H9 (cell line): Measurements from ENCODE around the gene CHADL. TPM values are rescaled to one million over a fixed set of nuclear protein-coding genes. Genes with fewer than 3 reads are reported as not detected.

Experiments used
- DNase-seq: peaks from one replicate; pipeline ENCODE4 v3.0.0-alpha.2; 2017
- H2AFZ ChIP-seq: one replicate; pipeline ENCODE4 v1.6.1; 2013; ENCODE audit warnings: mild to moderate bottlenecking, low read length, control low read depth, moderate library complexity
- H2AK5ac ChIP-seq: 2 replicates; pipeline ENCODE4 v1.6.1; 2013; ENCODE audit warnings: low read length, control low read depth, mixed read lengths; ENCODE audit not compliant: insufficient read length
- H2BK120ac ChIP-seq: one replicate; pipeline ENCODE4 v1.6.1; 2013; ENCODE audit warnings: low read depth, mild to moderate bottlenecking, low read length, control low read depth, inconsistent platforms; ENCODE audit not compliant: poor library complexity, severe bottlenecking
- H2BK12ac ChIP-seq: 2 replicates; pipeline ENCODE4 v1.6.1; 2013; ENCODE audit warnings: low read length, control low read depth, mixed read lengths, low read depth; ENCODE audit not compliant: insufficient read length
- H2BK15ac ChIP-seq: 2 replicates; pipeline ENCODE4 v1.6.1; 2013; ENCODE audit warnings: low read depth, low read length, control low read depth
- H2BK20ac ChIP-seq: one replicate; pipeline ENCODE4 v1.6.1; 2013; ENCODE audit warnings: low read depth, mild to moderate bottlenecking, low read length, control low read depth, inconsistent platforms; ENCODE audit not compliant: poor library complexity, severe bottlenecking
- H2BK5ac ChIP-seq: 2 replicates; pipeline ENCODE4 v1.6.1; 2013; ENCODE audit warnings: low read length, control low read depth, mixed read lengths; ENCODE audit not compliant: insufficient read length
- H3K14ac ChIP-seq: 2 replicates; pipeline ENCODE4 v1.6.1; 2013; ENCODE audit warnings: low read length, control low read depth; ENCODE audit not compliant: insufficient read depth
- H3K18ac ChIP-seq: 2 replicates; pipeline ENCODE4 v1.6.1; 2013; ENCODE audit warnings: low read depth, mild to moderate bottlenecking, mixed read lengths, low read length, control low read depth; ENCODE audit not compliant: insufficient read length
- H3K23ac ChIP-seq: 2 replicates; pipeline ENCODE4 v1.6.1; 2013; ENCODE audit warnings: low read length, control low read depth, mixed read lengths, low read depth; ENCODE audit not compliant: insufficient read length
- H3K23me2 ChIP-seq: 2 replicates; pipeline ENCODE4 v1.6.1; 2013; ENCODE audit warnings: low read depth, mild to moderate bottlenecking, mixed read lengths, low read length, control low read depth; ENCODE audit not compliant: insufficient read length, poor library complexity, severe bottlenecking
- H3K27ac ChIP-seq: 2 replicates; pipeline ENCODE4 v1.5.1; 2013; ENCODE audit warnings: low read length, control low read depth, mixed read lengths, low read depth; ENCODE audit not compliant: insufficient read length
- H3K27me3 ChIP-seq: 2 replicates; pipeline ENCODE4 v1.6.1; 2013; ENCODE audit warnings: low read length, control low read depth, inconsistent platforms; ENCODE audit not compliant: insufficient read depth
- H3K4ac ChIP-seq: 2 replicates; pipeline ENCODE4 v1.6.1; 2013; ENCODE audit warnings: low read depth, mild to moderate bottlenecking, control low read depth, inconsistent platforms, low read length, moderate library complexity
- H3K4me1 ChIP-seq: 2 replicates; pipeline ENCODE4 v1.6.1; 2013; ENCODE audit warnings: low read length, control low read depth, inconsistent platforms; ENCODE audit not compliant: insufficient read depth
- H3K4me2 ChIP-seq: 2 replicates; pipeline ENCODE4 v1.6.1; 2013; ENCODE audit warnings: low read length, control low read depth, mixed read lengths; ENCODE audit not compliant: insufficient read length, insufficient read depth
- H3K56ac ChIP-seq: 2 replicates; pipeline ENCODE4 v1.6.1; 2013; ENCODE audit warnings: low read depth, mild to moderate bottlenecking, mixed read lengths, low read length, control low read depth; ENCODE audit not compliant: insufficient read length
- H3K79me1 ChIP-seq: 2 replicates; pipeline ENCODE4 v1.6.1; 2013; ENCODE audit warnings: low read depth, mild to moderate bottlenecking, moderate library complexity, low read length, control low read depth, inconsistent platforms; ENCODE audit not compliant: insufficient read depth, poor library complexity, severe bottlenecking
- H3K79me2 ChIP-seq: 2 replicates; pipeline ENCODE4 v1.6.1; 2013; ENCODE audit warnings: low read length, control low read depth, inconsistent platforms; ENCODE audit not compliant: insufficient read depth
- H3K9ac ChIP-seq: 2 replicates; pipeline ENCODE4 v1.6.1; 2013; ENCODE audit warnings: low read length, control low read depth, mixed read lengths; ENCODE audit not compliant: insufficient read length; ENCODE audit errors: extremely low read depth
- H3K9me3 ChIP-seq: one replicate; pipeline ENCODE4 v1.6.1; 2013; ENCODE audit warnings: low read depth, low read length, inconsistent platforms; ENCODE audit not compliant: control insufficient read depth
- H3T11ph ChIP-seq: one replicate; pipeline ENCODE4 v1.6.1; 2013; ENCODE audit warnings: mild to moderate bottlenecking, low read length, control low read depth, inconsistent platforms
- H4K20me1 ChIP-seq: one replicate; pipeline ENCODE4 v1.6.1; 2013; ENCODE audit not compliant: control insufficient read depth, insufficient read length, insufficient read depth
- H4K5ac ChIP-seq: 2 replicates; pipeline ENCODE4 v1.6.1; 2013; ENCODE audit warnings: low read depth, mild to moderate bottlenecking, mixed read lengths, low read length, control low read depth; ENCODE audit not compliant: insufficient read length
- H4K8ac ChIP-seq: replicated peaks from 2 replicates; pipeline ENCODE4 v1.6.1; 2013; ENCODE audit warnings: low read length, control low read depth, mixed read lengths, low read depth; ENCODE audit not compliant: insufficient read length
- H4K91ac ChIP-seq: 2 replicates; pipeline ENCODE4 v1.6.1; 2013; ENCODE audit warnings: low read depth, mild to moderate bottlenecking, moderate library complexity, mixed read lengths, low read length, control low read depth; ENCODE audit not compliant: insufficient read length
- H3K27ac Mint-ChIP-seq, 3 experiments: 2 replicates in 2 of 3; 3 replicates in 1 of 3; pipeline ENCODE4 v1.8.0; 2020 to 2021; ENCODE audit warnings: mixed read lengths in 3 of 3, mild to moderate bottlenecking in 1 of 3, moderate library complexity in 1 of 3
- H3K27me3 Mint-ChIP-seq: 2 replicates; pipeline ENCODE4 v1.8.0; 2021; ENCODE audit warnings: low read depth, mild to moderate bottlenecking, moderate library complexity, mixed read lengths
- H3K36me3 Mint-ChIP-seq, 3 experiments: 2 replicates in 2 of 3; 3 replicates in 1 of 3; pipeline ENCODE4 v1.8.0; 2020 to 2021; ENCODE audit warnings: low read depth in 3 of 3, mixed read lengths in 3 of 3; ENCODE audit not compliant: insufficient read depth in 1 of 3
- H3K4me1 Mint-ChIP-seq, 2 experiments: 2 replicates each; pipeline ENCODE4 v1.8.0; 2020; ENCODE audit warnings: mixed read lengths in 2 of 2
- H3K4me3 Mint-ChIP-seq, 2 experiments: 2 replicates in 1 of 2; 3 replicates in 1 of 2; pipeline ENCODE4 v1.8.0; 2020 to 2021; ENCODE audit warnings: mild to moderate bottlenecking in 2 of 2, mixed read lengths in 2 of 2, moderate library complexity in 1 of 2
- H3K9me3 Mint-ChIP-seq, 2 experiments: 2 replicates in 1 of 2; 3 replicates in 1 of 2; pipeline ENCODE4 v1.8.0; 2020; ENCODE audit warnings: mild to moderate bottlenecking in 2 of 2, mixed read lengths in 2 of 2, moderate library complexity in 1 of 2
- WGBS: extraction: QIAGEN DNeasy Blood & Tissue Kit; methylation state at CpG from one replicate; pipeline ENCODE4 v1.1.7; 2013; ENCODE audit warnings: missing lambda C conversion rate, low lambda C conversion rate, mixed read lengths; ENCODE audit not compliant: insufficient read length; ENCODE audit errors: extremely low coverage; 5-methylcytosine and 5-hydroxymethylcytosine counted together
- total RNA-seq: library from RNA; stranded (reverse); gene quantifications from 2 replicates; pipeline ENCODE4 v1.2.1, GENCODE V29; 2021
- TF ChIP-seq, protein P1 (sequence below): fragments of 200-600 bp; sonication (generic); conservative IDR thresholded peaks from 3 replicates; pipeline ENCODE4 v1.8.0; 2021; ENCODE audit warnings: antibody characterized with exemption, mild to moderate bottlenecking

Gene CHADL
- total RNA-seq, 1 experiment from 2014 or later: 1.6 TPM

DNA sequence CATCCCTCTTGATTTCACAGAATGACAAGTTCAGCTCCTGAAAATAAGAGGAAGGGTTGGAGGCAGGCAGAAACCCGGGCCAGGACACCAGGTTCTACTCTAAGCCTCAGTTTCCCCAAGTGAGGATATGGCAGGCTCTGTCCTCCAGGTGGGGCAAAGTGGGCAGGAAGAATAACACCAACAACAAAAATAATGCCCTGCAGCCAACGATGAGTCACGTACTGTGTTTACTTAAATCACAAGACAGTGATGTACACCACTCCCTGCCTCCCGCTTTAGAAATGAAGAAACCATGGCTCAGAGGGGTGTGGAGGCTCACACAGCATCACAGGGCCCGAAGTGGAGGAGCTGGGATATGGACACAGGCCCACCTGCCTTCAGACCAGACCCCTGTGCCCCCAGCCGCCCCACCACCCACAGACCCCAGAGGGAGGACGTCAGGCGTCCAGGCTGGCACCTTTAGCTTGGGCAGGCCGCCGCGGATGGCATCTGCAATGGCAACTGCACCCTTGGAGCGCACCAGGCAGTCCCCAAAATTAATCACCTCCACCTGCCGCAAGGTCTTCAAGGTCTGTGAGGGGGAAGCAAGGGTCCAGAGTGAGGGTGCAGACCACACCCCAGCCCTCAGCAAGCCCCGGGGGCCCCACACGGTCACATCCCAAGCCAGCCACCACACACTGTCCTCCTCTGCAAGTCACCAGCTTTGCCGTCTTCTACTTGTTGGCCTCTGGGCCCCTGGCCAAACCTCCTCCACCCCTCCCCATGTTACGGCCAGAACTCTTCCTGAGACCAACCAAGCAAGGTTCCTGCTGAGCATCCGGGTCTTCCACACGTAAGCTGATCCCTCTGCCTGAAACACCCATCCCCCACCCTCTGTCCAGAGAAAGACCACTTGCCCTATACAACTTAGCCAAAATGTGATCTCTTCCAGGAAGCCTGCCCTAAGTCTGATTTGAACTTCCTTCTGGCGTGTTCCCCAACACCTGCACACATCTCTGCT is 15.8 kb upstream of the CHADL start:
- Histone ChIP-seq H3K23me2 (no peaks in the 10 kb centered on the region), H3K4me1 (no peaks in the 10 kb centered on the region), H3K14ac (no peak overlapping the region), H2BK120ac (no peak overlapping the region), H2BK12ac (no peak overlapping the region), H2BK5ac (no peak overlapping the region), H3K79me2 (no peaks in the 10 kb centered on the region), H3K4ac (no peak overlapping the region), H3K4me2 (no peak overlapping the region), H4K5ac (no peak overlapping the region), H3K27me3 (no peaks in the 10 kb centered on the region), H3K9ac (no peak overlapping the region), H2BK15ac (no peak overlapping the region), H3T11ph (no peak overlapping the region), H4K8ac (no peak overlapping the region), H2AFZ (no peak overlapping the region), H3K18ac (no peak overlapping the region), H3K23ac (no peak overlapping the region), H4K20me1 (no peaks in the 10 kb centered on the region), H3K9me3 (no peaks in the 10 kb centered on the region), H3K27ac (no peak overlapping the region), H3K79me1 (no peaks in the 10 kb centered on the region), H3K56ac (no peak overlapping the region), H4K91ac (no peak overlapping the region), H2BK20ac (no peak overlapping the region), H2AK5ac (no peak overlapping the region)
- Mint-ChIP-seq H3K27ac (peak overlapping the region; percentile 77 to 88 (median 84); a peak in 5 of 7 replicates), H3K4me3 (peak overlapping the region in 1 of 2 experiments; percentile 50; a peak in 1 of 5 replicates), H3K4me1 (peaks cover 6 to 17% of the 10 kb centered on the region in 2 experiments; a peak in 3 of 4 replicates), H3K9me3 (no peaks in the 10 kb centered on the region), H3K27me3 (no peaks in the 10 kb centered on the region), H3K36me3 (peaks cover 57 to 96% (median 82%) of the 10 kb centered on the region in 3 experiments)
- WGBS: no CpG with 5 or more reads among the region's 20 CpGs
- TF ChIP-seq, protein P1, sequence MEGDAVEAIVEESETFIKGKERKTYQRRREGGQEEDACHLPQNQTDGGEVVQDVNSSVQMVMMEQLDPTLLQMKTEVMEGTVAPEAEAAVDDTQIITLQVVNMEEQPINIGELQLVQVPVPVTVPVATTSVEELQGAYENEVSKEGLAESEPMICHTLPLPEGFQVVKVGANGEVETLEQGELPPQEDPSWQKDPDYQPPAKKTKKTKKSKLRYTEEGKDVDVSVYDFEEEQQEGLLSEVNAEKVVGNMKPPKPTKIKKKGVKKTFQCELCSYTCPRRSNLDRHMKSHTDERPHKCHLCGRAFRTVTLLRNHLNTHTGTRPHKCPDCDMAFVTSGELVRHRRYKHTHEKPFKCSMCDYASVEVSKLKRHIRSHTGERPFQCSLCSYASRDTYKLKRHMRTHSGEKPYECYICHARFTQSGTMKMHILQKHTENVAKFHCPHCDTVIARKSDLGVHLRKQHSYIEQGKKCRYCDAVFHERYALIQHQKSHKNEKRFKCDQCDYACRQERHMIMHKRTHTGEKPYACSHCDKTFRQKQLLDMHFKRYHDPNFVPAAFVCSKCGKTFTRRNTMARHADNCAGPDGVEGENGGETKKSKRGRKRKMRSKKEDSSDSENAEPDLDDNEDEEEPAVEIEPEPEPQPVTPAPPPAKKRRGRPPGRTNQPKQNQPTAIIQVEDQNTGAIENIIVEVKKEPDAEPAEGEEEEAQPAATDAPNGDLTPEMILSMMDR: no peak
- DNase-seq: no peak
